GM21367 (cell line): ENCODE data around the gene GPR17.

Experiments
- ATAC-seq: cut with Tn5 transposase; IDR thresholded peaks from one replicate; pipeline ENCODE4 v1.9.1; 2021; ENCODE audit not compliant: unreplicated experiment

The GPR17 gene

GRCh38 chr2:127614246-127614645 lies 31.7 kb upstream of the GPR17 start:
- no peak for ATAC-seq

DNA sequence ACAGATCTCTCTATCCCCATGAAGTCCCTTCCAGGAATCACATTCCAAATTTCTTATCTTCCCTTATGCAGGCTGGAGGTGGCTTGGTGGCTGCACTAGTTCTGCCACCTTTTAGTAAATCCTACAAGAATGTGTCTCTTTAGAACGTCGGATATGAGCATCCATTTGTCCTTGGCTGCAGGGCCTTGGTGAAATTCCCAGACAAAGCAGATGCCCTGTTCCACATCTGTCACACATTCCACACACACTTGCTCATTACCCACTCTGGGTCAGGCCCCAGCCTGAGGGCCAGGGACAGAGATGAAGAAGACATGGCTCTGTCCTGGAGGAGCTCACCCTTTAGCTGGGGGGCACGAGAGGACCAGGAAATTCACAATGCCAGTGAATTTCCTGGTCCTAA lies 31.2 kb upstream of the GPR17 start:
- ATAC-seq = no peak

DNA sequence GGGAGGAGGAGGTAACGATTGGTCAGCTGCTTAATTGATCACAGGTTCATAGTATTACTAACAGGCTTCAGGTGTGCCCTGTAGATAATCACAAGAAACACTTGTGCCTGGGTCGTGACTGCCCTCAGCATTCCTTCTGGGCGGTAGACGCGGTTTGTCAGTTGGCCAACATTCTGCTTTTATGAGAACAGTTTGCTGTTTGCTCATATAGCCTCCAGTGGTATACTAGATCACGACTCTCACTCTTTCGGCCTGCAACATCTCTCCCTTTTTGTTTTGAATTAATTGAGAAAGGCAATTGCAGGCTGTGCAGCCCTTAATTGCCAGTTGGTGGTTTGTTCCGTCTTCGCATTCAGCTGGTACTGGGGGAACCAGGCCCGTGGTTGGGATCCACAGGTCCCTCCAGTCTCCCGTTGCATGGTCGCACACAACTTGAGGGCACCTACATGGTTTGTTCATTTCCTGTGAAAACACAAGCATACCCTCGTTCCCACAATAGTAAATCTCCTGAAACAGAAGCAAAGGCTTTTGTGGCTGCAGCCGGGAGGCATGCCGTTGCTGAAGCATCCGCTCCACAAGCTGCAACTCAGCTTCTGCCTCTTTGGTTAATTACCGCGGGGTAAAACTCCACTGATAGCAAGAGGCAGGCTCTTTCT lies 30.3 kb upstream of the GPR17 start:
- no peak for ATAC-seq

DNA sequence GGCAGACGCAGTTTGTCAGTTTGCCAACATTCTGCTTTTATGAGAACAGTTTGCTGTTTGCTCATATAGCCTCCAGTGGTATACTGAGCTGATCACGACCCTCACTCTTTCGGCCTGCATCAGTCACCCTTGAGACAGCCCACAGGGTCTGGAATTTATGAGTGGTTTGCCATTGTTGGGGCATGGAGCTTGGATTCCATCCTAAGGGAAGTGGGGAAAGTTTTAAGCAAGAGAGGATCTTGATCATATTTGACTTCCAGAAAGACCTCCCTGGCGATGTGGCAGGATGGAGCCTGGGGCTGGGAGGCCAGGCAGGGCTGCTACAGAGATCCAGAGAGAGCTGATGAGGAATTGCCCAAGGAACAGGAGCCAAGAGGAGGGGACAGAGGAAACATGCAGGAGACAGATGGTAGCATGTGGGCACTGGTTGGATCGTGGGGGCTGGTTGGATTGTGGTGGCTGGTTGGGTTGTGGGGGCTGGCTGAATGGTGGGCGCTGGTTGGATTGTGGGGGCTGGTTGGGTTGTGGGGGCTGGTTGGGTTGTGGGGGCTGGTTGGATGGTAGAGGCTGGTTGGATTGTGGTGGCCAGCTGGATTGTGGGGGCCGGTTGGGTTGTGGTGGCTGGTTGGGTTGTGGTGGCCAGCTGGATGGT lies 27.3 kb upstream of the GPR17 start:
- ATAC-seq = no peak

GRCh38 chr2:127619203-127619590 lies 26.8 kb upstream of the GPR17 start:
- ATAC-seq = no peak

DNA sequence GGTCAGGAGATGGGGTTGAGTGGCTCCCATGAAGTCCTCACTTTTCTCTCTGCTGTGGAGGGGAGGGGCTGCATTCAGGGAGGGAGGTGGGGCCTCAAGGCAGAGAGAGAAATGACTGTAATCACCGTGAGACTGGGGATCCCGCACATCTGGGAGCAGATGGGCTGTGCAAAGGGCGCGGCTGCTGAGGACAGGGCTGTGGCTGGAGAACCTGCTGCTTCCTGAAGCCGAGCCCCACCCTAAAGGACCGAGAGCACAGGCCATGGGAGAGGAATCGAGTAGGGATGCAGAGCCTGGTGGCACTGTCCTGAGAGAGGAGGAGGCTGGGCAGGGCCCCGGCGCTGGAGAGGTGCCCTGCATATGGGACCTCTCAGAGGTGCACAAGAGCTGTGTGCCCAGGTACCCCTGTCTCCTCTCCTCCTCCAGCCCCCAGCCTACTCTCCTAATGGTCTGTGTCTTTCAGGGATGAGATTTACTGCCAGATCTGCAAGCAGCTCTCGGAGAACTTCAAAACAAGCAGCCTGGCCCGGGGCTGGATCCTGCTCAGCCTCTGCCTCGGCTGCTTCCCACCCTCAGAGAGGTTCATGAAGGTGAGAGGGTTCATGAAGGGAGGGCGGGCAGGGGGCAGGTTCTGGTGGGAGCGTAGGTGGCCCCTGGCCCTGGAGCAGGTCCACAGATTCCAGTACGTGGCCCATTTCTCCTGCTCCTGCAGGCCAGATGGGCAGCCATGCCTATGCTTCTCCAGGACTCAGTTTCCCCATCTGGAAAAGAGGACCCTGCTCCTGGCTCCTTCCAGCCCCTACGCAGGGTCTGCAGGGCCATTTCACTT lies 25.9 kb upstream of the GPR17 start:
- ATAC-seq = no peak

GRCh38 chr2:127620866-127621265 lies 25.1 kb upstream of the GPR17 start:
- ATAC-seq = no peak

GRCh38 chr2:127621981-127622431 lies 23.9 kb upstream of the GPR17 start:
- no peak for ATAC-seq

GRCh38 chr2:127622561-127623387 lies 23.2 kb upstream of the GPR17 start:
- no peak for ATAC-seq

- no peak for ATAC-seq
These were observed 22.3 kb upstream of the GPR17 start for GRCh38 chr2:127623388-127624319.

DNA sequence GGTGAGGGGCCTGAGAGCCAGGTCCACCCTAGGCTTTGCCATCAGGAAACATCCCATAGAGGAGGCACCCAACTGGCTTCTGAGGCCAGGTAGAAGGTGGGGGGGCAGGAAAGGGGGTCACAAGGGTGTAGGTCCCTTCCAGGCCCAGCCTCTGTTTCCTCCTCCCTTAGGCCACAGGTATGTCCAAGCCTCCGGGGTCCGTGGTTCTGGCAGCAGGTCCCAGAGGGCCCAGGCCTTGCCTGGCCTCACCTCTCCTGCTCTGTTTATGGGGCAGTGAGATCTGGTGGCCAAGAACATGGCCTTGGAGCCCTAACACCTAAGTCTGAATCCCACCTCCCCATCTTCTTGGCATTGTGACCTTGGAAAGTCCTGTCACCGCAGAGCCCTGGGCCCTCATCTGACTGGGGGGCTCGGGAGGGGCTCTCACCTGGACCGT lies 21.6 kb upstream of the GPR17 start:
- no peak for ATAC-seq

DNA sequence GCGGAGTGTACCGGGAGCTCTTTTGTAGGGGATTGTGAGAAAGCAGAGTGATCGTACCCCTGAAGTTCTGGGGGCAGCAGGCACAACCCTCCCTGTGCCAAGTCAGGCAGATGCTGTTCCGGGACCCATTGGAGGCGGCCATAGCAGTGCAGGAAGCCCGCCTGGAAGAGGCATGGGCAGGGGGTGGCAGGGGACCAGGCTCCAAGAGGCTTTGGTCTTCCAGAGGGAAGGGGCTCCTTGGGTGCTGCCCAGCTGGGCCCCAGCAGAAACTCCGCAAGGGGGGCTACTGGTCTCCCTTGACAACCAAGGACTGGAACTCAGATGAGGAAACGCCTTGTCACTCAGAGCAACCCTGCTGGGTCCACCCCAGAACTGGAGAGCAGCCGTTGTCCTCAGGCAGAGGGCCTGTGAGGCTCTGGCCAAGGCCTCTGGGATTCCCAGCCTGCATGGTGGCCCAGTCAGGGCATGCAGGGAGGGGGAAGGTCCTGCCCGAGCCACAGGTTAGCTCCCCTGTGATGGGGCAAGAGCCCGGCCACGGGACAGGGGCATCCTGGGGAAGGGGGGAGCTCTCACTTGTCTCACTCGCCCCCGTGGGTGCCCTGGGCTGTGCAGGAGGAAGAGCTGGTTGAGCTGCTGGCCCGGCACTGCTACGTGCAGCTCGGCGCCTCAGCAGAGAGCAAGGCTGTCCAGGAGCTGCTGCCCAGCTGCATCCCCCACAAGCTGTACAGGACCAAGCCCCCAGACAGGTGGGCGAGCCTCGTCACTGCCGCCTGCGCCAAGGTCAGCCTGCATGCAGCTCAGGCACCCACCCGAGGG lies 21.0 kb upstream of the GPR17 start:
- ATAC-seq = no peak

DNA sequence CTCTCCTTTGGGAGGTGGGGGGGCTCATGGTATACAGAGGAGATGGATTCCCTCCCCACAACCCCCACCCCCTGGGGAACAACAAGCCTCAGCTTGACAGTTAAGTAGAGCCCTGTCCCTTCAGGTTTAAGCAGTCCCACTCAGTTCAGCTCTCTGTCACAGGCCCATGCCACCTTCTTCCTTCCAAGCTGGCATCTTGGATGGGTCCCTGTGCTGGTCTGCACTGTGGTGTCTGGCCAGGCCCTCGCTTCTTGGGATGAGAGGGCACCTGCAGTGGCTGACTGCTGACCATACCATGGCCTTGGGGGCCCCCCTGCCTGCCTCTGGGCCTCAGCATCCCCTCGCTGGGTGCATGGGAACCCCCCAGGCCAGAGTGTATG lies 20.4 kb upstream of the GPR17 start:
- no peak for ATAC-seq

GRCh38 chr2:127626175-127626574 lies 19.8 kb upstream of the GPR17 start:
- ATAC-seq = no peak

- no peak for ATAC-seq
These were observed 18.8 kb upstream of the GPR17 start for GRCh38 chr2:127626917-127627739.

DNA sequence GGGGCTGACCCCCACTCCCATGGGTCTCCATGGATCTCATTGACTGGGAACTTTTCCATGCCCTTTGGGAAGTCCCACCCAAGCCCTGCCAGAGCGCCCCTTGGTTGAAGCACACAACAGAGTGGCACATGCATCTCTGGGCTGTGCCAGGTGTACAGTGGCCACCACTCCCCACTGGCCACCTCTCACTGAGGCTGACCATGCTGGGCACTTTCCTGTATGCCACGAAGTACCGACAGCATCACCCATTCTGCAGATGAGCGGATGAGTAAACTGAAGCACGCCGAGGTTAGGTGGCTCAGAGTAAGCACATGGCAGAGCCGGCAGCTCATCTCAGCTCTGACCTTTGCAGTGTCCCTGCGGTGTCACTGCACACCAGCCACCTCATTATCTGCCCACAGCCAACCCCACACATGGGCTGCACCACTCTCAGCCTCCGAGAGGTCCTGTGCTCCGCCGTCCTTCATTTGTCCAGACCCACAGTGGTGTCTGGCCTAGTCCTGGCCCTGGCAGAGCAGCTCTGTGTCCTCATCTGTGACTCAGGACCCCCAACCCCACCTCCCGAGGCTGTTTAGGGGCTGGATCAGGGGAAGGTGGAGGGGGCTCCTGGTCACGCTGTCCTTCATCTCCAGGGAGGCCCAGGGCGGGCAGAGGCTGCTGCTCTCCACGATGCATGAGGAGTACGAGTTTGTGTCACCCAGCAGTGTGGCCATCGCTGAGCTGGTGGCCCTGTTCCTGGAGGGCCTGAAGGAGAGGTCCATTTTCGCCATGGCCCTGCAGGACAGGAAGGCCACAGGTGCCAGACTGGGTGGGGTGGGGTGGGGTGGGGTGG lies 18.0 kb upstream of the GPR17 start:
- ATAC-seq = no peak
